Transverse colon (tissue), 4 donors: ENCODE results near the gene KCNN3. TPM values are rescaled to one million over a fixed set of nuclear protein-coding genes. Genes with fewer than 3 reads are reported as not detected.

Experiments used
- DNase-seq: peaks from one replicate; pipeline ENCODE4 v3.0.0-alpha.2; 2019
- H3K27ac ChIP-seq, 4 donors: fragments of 200-600 bp; sonication (generic); 2 replicates each; pipeline ENCODE4 v1.5.1; 2016 to 2018; ENCODE audit warnings: inconsistent platforms in 4 of 4
- H3K27me3 ChIP-seq: fragments of 200-600 bp; sonication (generic); 2 replicates; pipeline ENCODE4 v1.5.1; 2017; ENCODE audit warnings: inconsistent platforms
- H3K36me3 ChIP-seq, 4 donors: fragments of 200-600 bp; sonication (generic); 2 replicates each; pipeline ENCODE4 v1.5.1; 2017 to 2019; ENCODE audit warnings: inconsistent platforms in 4 of 4
- H3K4me1 ChIP-seq, 4 donors: fragments of 200-600 bp; sonication (generic); 2 replicates each; pipeline ENCODE4 v1.5.1; 2017 to 2020; ENCODE audit warnings: inconsistent platforms in 4 of 4
- H3K4me3 ChIP-seq, 4 donors: fragments of 200-600 bp; sonication (generic); 1 replicate in 1 of 4; 2 replicates in 3 of 4; pipeline versions ENCODE4 v1.5.1 to v1.6.1; 2017 to 2019; ENCODE audit warnings: inconsistent platforms in 4 of 4
- H3K9me3 ChIP-seq, 2 donors: fragments of 200-600 bp; sonication (generic); 2 replicates each; pipeline ENCODE4 v1.5.1; 2017 to 2019; ENCODE audit warnings: inconsistent platforms in 2 of 2
- CTCF ChIP-seq, 5 experiments: fragments of 200-600 bp in 3 of 5; fragments of 450-650 bp in 2 of 5; sonication (generic) in 3 of 5; IDR thresholded peaks; 1 replicate in 2 of 5; 2 replicates in 3 of 5; pipeline ENCODE4 v1.5.1; 2016 to 2017; ENCODE audit warnings: antibody characterized with exemption in 5 of 5, inconsistent platforms in 3 of 5, mild to moderate bottlenecking in 2 of 5, moderate library complexity in 1 of 5
- EP300 ChIP-seq: sonication (generic); formaldehyde crosslinking; IDR thresholded peaks from one replicate; pipeline ENCODE4 v1.6.1; 2017; ENCODE audit warnings: antibody characterized with exemption, low read depth
- POLR2A ChIP-seq: fragments of 450-650 bp; IDR thresholded peaks from one replicate; pipeline ENCODE4 v1.6.1; 2016; ENCODE audit warnings: antibody characterized with exemption, mild to moderate bottlenecking, moderate library complexity
- POLR2AphosphoS5 ChIP-seq, 3 donors: sonication (generic); formaldehyde crosslinking; IDR thresholded peaks; one replicate each; pipeline ENCODE4 v1.6.1; 2016; ENCODE audit warnings: antibody characterized with exemption in 3 of 3
- WGBS, 2 donors: methylation state at CpG; one replicate each; pipeline ENCODE4 v1.1.5; 2018; ENCODE audit warnings: low coverage in 1 of 2; 5-methylcytosine and 5-hydroxymethylcytosine counted together
- in situ Hi-C, 4 donors: fragments of 200-750 bp; cut with MboI; loops; one replicate each; pipeline versions ENCODE4 v1.15.0 to v1.15.1; 2017; ENCODE audit warnings: low sequenced_read_pairs in 3 of 4, low pct_ligation_motif_present in 1 of 4, low pct_unique_long_range_greater_than_20kb in 1 of 4
- intact Hi-C: fragments of 100-400 bp; cut with DNase I; formaldehyde crosslinking; loops from one replicate; pipeline ENCODE4 v1.15.1; 2023; ENCODE audit warnings: low total_unique reads
- total RNA-seq, 4 donors: library from RNA; depleted of rRNA; stranded (reverse); fragments of >200 nt; gene quantifications; one replicate each; pipeline ENCODE4 v1.1.0, GENCODE V29; 2016

Gene KCNN3
- total RNA-seq, 4 donors from 2014 or later = 2.3 to 5.0 (median 3.5) TPM

- intact Hi-C loops (no loop called here), in situ Hi-C loops (no loop called here)
- H3K36me3 ChIP-seq = no peaks in the 10 kb centered on the region
- DNase-seq = no peak
- WGBS, 2 donors = 88 to 95% methylated on average over 4 to 7 of the region's 7 CpGs
- peaks cover 0 to 7% (median 2%) of the 10 kb centered on the region in 4 donors for H3K4me1 ChIP-seq
- no peak overlapping the region for H3K4me3 ChIP-seq
- H3K27me3 ChIP-seq = no peaks in the 10 kb centered on the region
- TF ChIP-seq POLR2AphosphoS5 (IDR thresholded peaks at IDR 0.05) (no peak), EP300 (no peak), POLR2A (no peak), CTCF (IDR thresholded peaks at IDR 0.05) (no peak)
- H3K9me3 ChIP-seq = no peaks in the 10 kb centered on the region
- H3K27ac ChIP-seq = no peak overlapping the region
Measured at GRCh38 chr1:154793685-154794084, 76.4 kb downstream of the KCNN3 start.

GRCh38 chr1:154792899-154793298 is 77.2 kb downstream of the KCNN3 start:
- Histone ChIP-seq H3K9me3 (no peaks in the 10 kb centered on the region), H3K36me3 (no peaks in the 10 kb centered on the region), H3K27me3 (no peaks in the 10 kb centered on the region), H3K27ac (no peak overlapping the region), H3K4me1 (peaks cover 0 to 7% (median 2%) of the 10 kb centered on the region in 4 donors), H3K4me3 (no peak overlapping the region)
- in situ Hi-C loops = no loop called here
- no peak for DNase-seq
- WGBS, 2 donors = 39 to 63% methylated on average over 2 to 3 of the region's 3 CpGs
- TF ChIP-seq POLR2AphosphoS5 (IDR thresholded peaks at IDR 0.05) = no peak
- no peak for TF ChIP-seq EP300
- no peak for TF ChIP-seq POLR2A
- intact Hi-C loops = no loop called here

GRCh38 chr1:154791292-154792166 is 78.6 kb downstream of the KCNN3 start:
- no peaks in the 10 kb centered on the region for H3K27me3 ChIP-seq
- in situ Hi-C loops = no loop called here
- peak; percentile 70 for DNase-seq
- peaks cover 0 to 7% (median 2%) of the 10 kb centered on the region in 4 donors for H3K4me1 ChIP-seq
- no peak overlapping the region for H3K4me3 ChIP-seq
- no peaks in the 10 kb centered on the region for H3K36me3 ChIP-seq
- TF ChIP-seq EP300 (no peak), POLR2AphosphoS5 (IDR thresholded peaks at IDR 0.05) (peak in 1 of 3 donors; percentile 10), POLR2A (no peak), CTCF (IDR thresholded peaks at IDR 0.05) (no peak)
- H3K27ac ChIP-seq = peak overlapping the region in 1 of 4 donors; percentile 21
- intact Hi-C loops = no loop called here
- WGBS, 2 donors = 14 to 31% methylated on average over 4 to 13 of the region's 13 CpGs
- no peaks in the 10 kb centered on the region for H3K9me3 ChIP-seq

- WGBS, 2 donors = 60% methylated on average over 4 to 10 of the region's 10 CpGs
- no peak overlapping the region for H3K4me3 ChIP-seq
- peaks cover 0 to 8% (median 3%) of the 10 kb centered on the region in 4 donors for H3K4me1 ChIP-seq
- no peaks in the 10 kb centered on the region for H3K27me3 ChIP-seq
- in situ Hi-C loops = no loop called here
- TF ChIP-seq CTCF (IDR thresholded peaks at IDR 0.05) (no peak), POLR2A (no peak), EP300 (no peak), POLR2AphosphoS5 (IDR thresholded peaks at IDR 0.05) (no peak)
- H3K9me3 ChIP-seq = no peaks in the 10 kb centered on the region
- intact Hi-C loops = no loop called here
- no peak for DNase-seq
- H3K27ac ChIP-seq = no peak overlapping the region
- H3K36me3 ChIP-seq = no peaks in the 10 kb centered on the region
Measured at GRCh38 chr1:154788886-154789285, 81.2 kb downstream of the KCNN3 start.
